Ishikawa (cell line): ENCODE data around the gene FAM114A1.

Experiments
- CEBPB ChIP-seq: IDR thresholded peaks from 2 replicates; pipeline ENCODE4 v1.6.1; 2012
- CREB1 ChIP-seq: IDR thresholded peaks from 2 replicates; pipeline ENCODE4 v1.6.1; 2012; ENCODE audit warnings: low read depth
- EGR1 ChIP-seq: IDR thresholded peaks from 2 replicates; pipeline ENCODE4 v1.6.1; 2012
- EP300 ChIP-seq: IDR thresholded peaks from 2 replicates; pipeline ENCODE4 v1.6.1; 2012; ENCODE audit warnings: borderline replicate concordance
- FOXM1 ChIP-seq: IDR thresholded peaks from 2 replicates; pipeline ENCODE4 v1.6.1; 2012; ENCODE audit warnings: low read depth, borderline replicate concordance
- NFIC ChIP-seq: IDR thresholded peaks from 2 replicates; pipeline ENCODE4 v1.6.1; 2012
- RAD21 ChIP-seq: IDR thresholded peaks from 2 replicates; pipeline ENCODE4 v1.6.1; 2012; ENCODE audit warnings: low read depth
- TAF1 ChIP-seq: IDR thresholded peaks from 2 replicates; pipeline ENCODE4 v1.6.1; 2012; ENCODE audit warnings: low read depth, mild to moderate bottlenecking
- TCF12 ChIP-seq: IDR thresholded peaks from 2 replicates; pipeline ENCODE4 v1.6.1; 2012; ENCODE audit warnings: low read depth
- TEAD4 ChIP-seq: IDR thresholded peaks from 2 replicates; pipeline ENCODE4 v1.6.1; 2012
- YY1 ChIP-seq: IDR thresholded peaks from 2 replicates; pipeline ENCODE4 v1.6.1; 2012; ENCODE audit warnings: low read depth
- ZBTB7A ChIP-seq: IDR thresholded peaks from 2 replicates; pipeline ENCODE4 v1.6.1; 2012; ENCODE audit warnings: low read depth
- TF ChIP-seq, protein P1 (sequence below): IDR thresholded peaks from 2 replicates; pipeline ENCODE4 v1.6.1; 2012; ENCODE audit warnings: low read depth, mild to moderate bottlenecking
- TF ChIP-seq, protein P2 (sequence below): IDR thresholded peaks from 2 replicates; pipeline ENCODE4 v1.6.1; 2012
- TF ChIP-seq, protein P3 (sequence below): IDR thresholded peaks from 2 replicates; pipeline ENCODE4 v1.6.1; 2012

Gene FAM114A1

DNA sequence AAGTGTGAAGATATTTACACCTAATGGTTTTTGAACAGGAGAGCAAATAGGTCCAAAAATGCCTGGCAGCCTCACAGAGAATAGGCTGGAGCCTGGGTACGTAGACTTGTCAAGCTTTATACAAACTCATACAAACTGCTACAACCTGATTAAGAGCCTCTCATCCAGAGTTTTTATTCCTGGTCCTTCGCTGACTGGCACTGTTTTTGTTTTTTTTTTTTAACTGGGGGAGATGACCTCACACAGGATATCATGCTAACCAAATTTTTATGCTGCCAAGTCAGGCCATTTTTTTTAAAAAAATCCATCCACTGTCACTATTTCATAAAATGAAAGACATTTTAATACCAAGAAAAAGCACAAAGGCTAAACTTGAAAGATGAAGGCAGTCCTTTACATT, 1.9 kb downstream of the FAM114A1 start:
- TF ChIP-seq RAD21, result no peak
- TF ChIP-seq, protein P1, sequence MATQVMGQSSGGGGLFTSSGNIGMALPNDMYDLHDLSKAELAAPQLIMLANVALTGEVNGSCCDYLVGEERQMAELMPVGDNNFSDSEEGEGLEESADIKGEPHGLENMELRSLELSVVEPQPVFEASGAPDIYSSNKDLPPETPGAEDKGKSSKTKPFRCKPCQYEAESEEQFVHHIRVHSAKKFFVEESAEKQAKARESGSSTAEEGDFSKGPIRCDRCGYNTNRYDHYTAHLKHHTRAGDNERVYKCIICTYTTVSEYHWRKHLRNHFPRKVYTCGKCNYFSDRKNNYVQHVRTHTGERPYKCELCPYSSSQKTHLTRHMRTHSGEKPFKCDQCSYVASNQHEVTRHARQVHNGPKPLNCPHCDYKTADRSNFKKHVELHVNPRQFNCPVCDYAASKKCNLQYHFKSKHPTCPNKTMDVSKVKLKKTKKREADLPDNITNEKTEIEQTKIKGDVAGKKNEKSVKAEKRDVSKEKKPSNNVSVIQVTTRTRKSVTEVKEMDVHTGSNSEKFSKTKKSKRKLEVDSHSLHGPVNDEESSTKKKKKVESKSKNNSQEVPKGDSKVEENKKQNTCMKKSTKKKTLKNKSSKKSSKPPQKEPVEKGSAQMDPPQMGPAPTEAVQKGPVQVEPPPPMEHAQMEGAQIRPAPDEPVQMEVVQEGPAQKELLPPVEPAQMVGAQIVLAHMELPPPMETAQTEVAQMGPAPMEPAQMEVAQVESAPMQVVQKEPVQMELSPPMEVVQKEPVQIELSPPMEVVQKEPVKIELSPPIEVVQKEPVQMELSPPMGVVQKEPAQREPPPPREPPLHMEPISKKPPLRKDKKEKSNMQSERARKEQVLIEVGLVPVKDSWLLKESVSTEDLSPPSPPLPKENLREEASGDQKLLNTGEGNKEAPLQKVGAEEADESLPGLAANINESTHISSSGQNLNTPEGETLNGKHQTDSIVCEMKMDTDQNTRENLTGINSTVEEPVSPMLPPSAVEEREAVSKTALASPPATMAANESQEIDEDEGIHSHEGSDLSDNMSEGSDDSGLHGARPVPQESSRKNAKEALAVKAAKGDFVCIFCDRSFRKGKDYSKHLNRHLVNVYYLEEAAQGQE, result no peak
- TF ChIP-seq TEAD4, result no peak
- no peak for TF ChIP-seq ZBTB7A
- TF ChIP-seq CEBPB, result no peak
- no peak for TF ChIP-seq CREB1
- TF ChIP-seq NFIC, result no peak
- no peak for TF ChIP-seq EGR1
- no peak for TF ChIP-seq YY1
- TF ChIP-seq, protein P2, sequence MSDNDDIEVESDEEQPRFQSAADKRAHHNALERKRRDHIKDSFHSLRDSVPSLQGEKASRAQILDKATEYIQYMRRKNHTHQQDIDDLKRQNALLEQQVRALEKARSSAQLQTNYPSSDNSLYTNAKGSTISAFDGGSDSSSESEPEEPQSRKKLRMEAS, result no peak
- TF ChIP-seq TAF1, result no peak

DNA sequence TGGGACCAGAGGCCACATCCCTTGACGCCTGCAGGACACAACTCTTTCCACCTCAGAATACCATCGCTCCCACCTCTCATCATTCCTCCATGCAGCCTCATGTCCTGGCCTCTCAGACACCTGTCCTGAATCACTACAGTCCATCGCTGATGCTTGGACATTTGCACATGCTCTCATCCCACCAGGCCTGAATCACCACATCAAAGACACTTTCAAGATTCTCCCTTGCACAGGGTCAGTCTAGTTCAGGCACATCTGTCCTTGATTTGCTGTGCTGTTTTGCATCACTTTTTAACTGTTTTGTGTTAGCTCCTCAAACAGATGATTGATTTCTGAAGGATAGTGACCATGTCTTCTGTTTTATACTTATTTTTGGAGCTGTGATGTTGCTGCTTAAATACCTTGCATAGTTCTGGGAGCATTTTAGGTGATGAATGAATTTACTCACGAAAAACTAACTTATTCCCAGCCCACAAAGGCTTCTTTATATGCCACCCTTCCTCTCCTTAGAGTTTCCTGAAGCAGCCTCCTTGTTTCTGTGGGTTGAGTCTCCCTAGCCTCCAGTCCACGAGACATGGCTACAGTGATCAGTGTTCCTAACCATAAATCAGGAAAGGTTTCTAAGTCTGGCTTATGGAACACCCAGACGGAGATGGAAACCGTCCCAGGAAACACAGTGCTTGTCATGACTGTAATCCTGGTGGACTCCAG, 2.6 kb downstream of the FAM114A1 start:
- no peak for TF ChIP-seq RAD21
- TF ChIP-seq YY1, result no peak
- no peak for TF ChIP-seq TEAD4
- no peak for TF ChIP-seq EGR1
- no peak for TF ChIP-seq TCF12
- TF ChIP-seq ZBTB7A, result no peak
- no peak for TF ChIP-seq NFIC
- TF ChIP-seq, protein P1, result no peak
- no peak for TF ChIP-seq CREB1
- TF ChIP-seq EP300, result no peak
- TF ChIP-seq, protein P3, sequence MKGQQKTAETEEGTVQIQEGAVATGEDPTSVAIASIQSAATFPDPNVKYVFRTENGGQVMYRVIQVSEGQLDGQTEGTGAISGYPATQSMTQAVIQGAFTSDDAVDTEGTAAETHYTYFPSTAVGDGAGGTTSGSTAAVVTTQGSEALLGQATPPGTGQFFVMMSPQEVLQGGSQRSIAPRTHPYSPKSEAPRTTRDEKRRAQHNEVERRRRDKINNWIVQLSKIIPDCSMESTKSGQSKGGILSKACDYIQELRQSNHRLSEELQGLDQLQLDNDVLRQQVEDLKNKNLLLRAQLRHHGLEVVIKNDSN, result no peak
- TF ChIP-seq FOXM1, result no peak

DNA sequence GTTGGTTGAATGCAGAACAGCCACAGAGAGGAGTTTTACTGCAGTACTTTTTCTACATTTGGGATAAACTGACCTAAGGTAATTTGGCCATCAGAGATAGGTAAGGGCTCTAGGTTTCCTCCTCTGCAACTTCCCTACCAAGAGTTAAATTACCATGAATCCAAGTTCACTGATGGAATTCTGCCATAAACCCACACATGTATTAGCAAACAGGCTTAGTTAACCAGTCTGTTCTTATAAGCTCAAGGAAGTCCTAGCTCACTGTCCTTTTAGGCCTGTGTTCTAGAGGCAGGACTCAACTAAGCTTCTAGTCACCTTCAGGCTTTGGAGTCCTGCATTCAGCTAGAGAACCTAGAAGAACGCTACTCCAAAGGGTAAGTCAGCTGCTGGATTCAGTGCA, 4.0 kb downstream of the FAM114A1 start:
- TF ChIP-seq CEBPB, result no peak
- TF ChIP-seq TEAD4, result no peak
- TF ChIP-seq TAF1, result no peak

DNA sequence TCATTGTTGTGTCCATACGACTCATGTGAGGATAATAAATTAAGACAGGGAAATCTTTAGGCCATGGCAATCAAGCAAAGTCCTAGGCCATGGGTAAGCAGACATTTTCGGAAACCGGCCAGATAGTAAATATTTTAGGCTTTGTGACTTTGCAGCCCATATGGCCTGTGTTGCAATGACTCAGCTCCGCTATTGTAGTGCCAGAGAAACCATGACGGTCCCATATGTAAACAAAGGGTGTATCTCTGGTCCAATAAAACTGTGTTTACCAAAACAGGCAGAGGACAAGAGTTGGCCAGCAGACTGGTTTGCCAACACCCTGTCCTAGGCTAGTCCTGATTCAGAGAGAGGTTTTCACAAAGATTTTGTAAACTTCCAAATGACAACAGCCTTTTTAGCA, 5.0 kb downstream of the FAM114A1 start:
- no peak for TF ChIP-seq TAF1
- TF ChIP-seq RAD21, result no peak
- TF ChIP-seq, protein P1, result no peak
- no peak for TF ChIP-seq TEAD4
- TF ChIP-seq CEBPB, result no peak
- no peak for TF ChIP-seq TCF12
- TF ChIP-seq, protein P3, result no peak
- no peak for TF ChIP-seq EGR1
- no peak for TF ChIP-seq EP300
- TF ChIP-seq ZBTB7A, result no peak
- TF ChIP-seq, protein P2, result no peak
- no peak for TF ChIP-seq CREB1
- no peak for TF ChIP-seq NFIC
- TF ChIP-seq YY1, result no peak
- no peak for TF ChIP-seq FOXM1
